MM.1S (cell line): ENCODE measurements around the gene SLC16A1.

ENCODE experiments used
- EZH2 ChIP-seq: fragments of 300-600 bp; sonication (generic); optimal IDR thresholded peaks from 2 replicates; pipeline ENCODE3; 2017; ENCODE audit warnings: low read depth, mild to moderate bottlenecking, antibody characterized with exemption, low read length, mixed read lengths
- EZH2phosphoT487 ChIP-seq: fragments of 300-600 bp; sonication (generic); IDR thresholded peaks from 2 replicates; pipeline ENCODE4 v1.6.1; 2018; ENCODE audit warnings: antibody characterized with exemption, low read length
- TF ChIP-seq, protein P1 (sequence below): fragments of 300-600 bp; sonication (generic); IDR thresholded peaks from 2 replicates; pipeline ENCODE4 v1.5.1; 2016; ENCODE audit warnings: antibody characterized with exemption, low read length, mixed read lengths

DNA sequence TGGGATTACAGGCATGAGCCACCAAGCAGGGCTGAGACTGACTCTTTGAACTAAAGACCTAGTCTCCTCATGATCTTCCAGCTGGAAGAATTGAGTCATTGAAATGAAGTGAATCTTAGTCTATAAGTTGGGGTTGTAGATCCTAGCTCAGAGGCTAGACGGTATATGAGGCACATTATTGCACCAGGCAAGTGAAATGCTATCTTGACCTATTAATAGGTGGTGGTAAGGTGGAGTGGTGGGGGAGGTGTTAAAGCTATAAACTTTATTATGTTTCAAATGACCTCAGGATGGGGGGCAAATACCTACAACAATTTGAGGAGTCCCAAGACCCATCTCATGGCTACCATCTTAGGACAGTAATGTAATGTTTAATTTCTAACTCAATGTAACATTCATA, 36.8 kb upstream of the SLC16A1 start:
- TF ChIP-seq, protein P1, sequence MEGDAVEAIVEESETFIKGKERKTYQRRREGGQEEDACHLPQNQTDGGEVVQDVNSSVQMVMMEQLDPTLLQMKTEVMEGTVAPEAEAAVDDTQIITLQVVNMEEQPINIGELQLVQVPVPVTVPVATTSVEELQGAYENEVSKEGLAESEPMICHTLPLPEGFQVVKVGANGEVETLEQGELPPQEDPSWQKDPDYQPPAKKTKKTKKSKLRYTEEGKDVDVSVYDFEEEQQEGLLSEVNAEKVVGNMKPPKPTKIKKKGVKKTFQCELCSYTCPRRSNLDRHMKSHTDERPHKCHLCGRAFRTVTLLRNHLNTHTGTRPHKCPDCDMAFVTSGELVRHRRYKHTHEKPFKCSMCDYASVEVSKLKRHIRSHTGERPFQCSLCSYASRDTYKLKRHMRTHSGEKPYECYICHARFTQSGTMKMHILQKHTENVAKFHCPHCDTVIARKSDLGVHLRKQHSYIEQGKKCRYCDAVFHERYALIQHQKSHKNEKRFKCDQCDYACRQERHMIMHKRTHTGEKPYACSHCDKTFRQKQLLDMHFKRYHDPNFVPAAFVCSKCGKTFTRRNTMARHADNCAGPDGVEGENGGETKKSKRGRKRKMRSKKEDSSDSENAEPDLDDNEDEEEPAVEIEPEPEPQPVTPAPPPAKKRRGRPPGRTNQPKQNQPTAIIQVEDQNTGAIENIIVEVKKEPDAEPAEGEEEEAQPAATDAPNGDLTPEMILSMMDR: no peak
- TF ChIP-seq EZH2 (no peak), EZH2phosphoT487 (no peak)
